Left colon (tissue), 2 donors: ENCODE results near the gene PARPBP. TPM values are rescaled to one million over a fixed set of nuclear protein-coding genes. Genes with fewer than 3 reads are reported as not detected.
"Not testable (repeated sequence)": the region's sequence is repeated elsewhere in the genome, so short reads cannot be mapped to it uniquely, and the experiment has no call there.

Source experiments
- ATAC-seq: fragments of 200-7000 bp; cut with Tn5 transposase; one replicate; pipeline ENCODE4 v1.9.1; 2020; ENCODE audit warnings: mild to moderate bottlenecking, moderate library complexity
- DNase-seq, 2 donors: peaks; one replicate each; pipeline ENCODE4 v3.0.0-alpha.2; 2020
- intact Hi-C, 2 donors: fragments of 100-400 bp; cut with DNase I in 1 of 2; cut with micrococcal nuclease in 1 of 2; formaldehyde crosslinking; loops; one replicate each; pipeline versions ENCODE4 v1.11.2 to v1.14.0; 2022; cut with DNase I, micrococcal nuclease
- long read RNA-seq: library from polyadenylated mRNA; unstranded; transcript quantifications from one replicate; pipeline ENCODE4 v2.0.0, GENCODE V29; 2021
- total RNA-seq, 2 donors: library from RNA; stranded (reverse); fragmentation: NEBNext Ultra II Directional; extraction: Animal tissue kit (Norgen Biotek cat#: 25700); gene quantifications; one replicate each; pipeline ENCODE4 v1.2.1, GENCODE V29; 2021
- donor health status: DM: no; HTN: no; CAD: no.
- donor health status: DM: yes; HTN: yes; CAD: no.

The PARPBP gene
- total RNA-seq = 1 to 10 TPM; 3.1 to 7.3 TPM
- long read RNA-seq, transcript PARPBP-201 (11 exons, 3,014 nt) = major isoform, 5 of 12 reads
- long read RNA-seq, partial matches to known transcripts = 0 of 12 reads
- long read RNA-seq, other reads (novel, unspliced or antisense) = 4 of 12 reads

GRCh38 chr12:102119674-102120563 is at the start of gene PARPBP, which contains the start of gene NUP37:
PARPBP (plus strand) TSS chr12:102120183; CDS start chr12:102123889, 3,706 bp downstream.
NUP37 (minus strand) TSS chr12:102120114; CDS start chr12:102118518, 1,596 bp downstream.
- peak; percentile 99 for ATAC-seq
- intact Hi-C loops = no loop called here
- DNase-seq = peak; percentile 86 to 93

DNA sequence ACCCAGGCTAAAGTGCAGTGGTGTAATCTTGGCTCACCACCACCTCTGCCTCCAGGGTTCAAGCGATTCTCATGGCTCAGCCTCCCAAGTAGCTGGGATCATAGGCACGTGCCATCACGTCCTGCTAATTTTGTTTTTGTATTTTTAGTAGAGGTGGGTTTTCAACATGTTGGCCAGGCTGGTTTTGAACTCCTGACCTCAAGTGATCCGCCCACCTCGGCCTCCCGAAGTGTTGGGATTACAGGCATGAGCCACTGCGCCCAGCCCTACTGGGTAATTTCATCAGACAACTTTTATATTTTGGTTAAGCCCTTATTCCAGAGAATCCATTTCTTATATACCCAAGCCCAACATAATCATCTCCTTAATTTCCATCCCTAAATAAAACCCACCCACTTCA is 47.9 kb upstream of the PARPBP start:
- DNase-seq, ATAC-seq, intact Hi-C loops: not testable (repeated sequence)

DNA sequence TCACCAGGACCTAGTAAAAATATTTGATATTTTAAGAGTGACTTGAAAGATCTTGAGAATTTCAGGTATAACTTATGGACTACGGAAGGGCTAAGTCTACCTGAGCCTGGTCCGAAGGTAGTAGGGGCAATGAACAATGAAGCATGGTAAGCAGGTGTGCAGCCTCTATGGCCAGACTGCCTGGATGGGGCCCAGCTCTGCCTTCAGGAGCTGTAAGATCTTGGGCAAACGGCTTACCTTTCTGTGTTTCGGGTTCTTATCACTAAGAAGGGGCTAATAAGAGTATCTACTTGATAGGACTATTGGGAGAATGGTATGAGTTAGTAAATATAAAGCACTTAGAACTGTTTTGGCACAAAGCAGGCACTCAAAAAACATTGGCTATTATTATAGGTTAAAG is 39.1 kb upstream of the PARPBP start:
- intact Hi-C loops = no loop called here
- no peak for ATAC-seq

GRCh38 chr12:102089228-102089835 is 30.7 kb upstream of the PARPBP start:
- DNase-seq, intact Hi-C loops, ATAC-seq: not testable (repeated sequence)

More for the DNA sequence above, 39.1 kb upstream of the PARPBP start:
- DNase-seq = no peak

DNA sequence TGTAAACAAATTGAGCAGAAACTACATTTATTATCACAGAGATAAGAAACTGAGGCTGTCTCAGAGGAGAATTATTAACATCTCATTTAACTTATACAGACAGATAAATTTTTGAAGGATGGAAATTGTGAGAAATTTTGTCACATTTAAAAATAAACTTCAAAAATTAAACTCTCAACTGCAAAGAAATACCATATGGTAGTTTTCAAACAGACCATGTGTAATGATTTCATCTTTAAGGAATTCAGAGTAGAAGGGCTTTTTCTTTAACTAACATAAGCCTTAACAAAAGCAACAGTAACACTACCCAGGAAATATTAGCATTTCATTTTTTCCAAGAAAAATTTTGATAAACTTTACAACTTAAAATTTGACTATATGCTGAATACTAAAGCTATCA is 26.7 kb upstream of the PARPBP start:
- intact Hi-C loops = no loop called here
- DNase-seq (no peak), ATAC-seq (no peak)

GRCh38 chr12:102095677-102096263 is 24.2 kb upstream of the PARPBP start:
- intact Hi-C loops = no loop called here
- DNase-seq (no peak), ATAC-seq (peak; percentile 62)

GRCh38 chr12:102096855-102097254 is 23.1 kb upstream of the PARPBP start:
- intact Hi-C loops = no loop called here
- no peak for ATAC-seq
- DNase-seq = no peak

DNA sequence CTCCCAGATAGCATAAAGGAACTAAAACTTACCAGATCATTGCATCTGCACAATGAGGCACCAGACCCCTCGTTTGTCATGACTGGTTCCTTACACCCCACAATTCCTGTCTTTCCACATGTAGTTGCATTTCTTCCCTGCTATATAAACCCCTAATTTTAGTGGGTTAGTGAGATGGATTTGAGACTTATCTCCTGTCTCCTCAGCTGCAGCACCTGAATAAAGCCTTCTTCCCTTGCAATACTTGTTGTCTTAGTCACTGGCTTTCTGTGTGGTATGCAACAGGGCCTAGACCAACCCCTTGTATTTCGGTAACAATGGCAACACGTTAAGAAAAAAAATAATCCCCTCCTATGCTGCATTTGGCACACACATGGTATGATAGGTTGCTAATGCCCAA is 13.1 kb upstream of the PARPBP start:
- ATAC-seq = no peak
- DNase-seq = no peak
- intact Hi-C loops = no loop called here

DNA sequence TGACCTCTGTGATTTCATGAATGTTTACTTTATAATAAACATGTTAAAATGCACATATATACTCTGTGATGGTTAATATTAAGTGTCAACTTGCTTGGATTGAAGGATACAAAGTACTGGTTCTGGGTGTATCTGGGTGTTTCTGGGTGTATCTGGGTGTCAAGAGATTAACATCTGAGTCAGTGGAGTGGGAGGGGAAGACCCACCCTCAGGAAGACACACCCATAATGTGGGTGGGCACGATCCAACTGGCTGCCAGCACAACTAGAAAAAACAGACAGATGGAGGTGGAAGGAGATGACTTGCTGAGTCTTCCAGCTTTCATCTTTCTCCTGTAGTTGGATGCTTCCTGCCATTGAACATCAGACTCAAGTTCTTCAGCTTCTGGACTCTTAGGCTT is 12.0 kb upstream of the PARPBP start:
- no peak for ATAC-seq
- intact Hi-C loops = no loop called here

DNA sequence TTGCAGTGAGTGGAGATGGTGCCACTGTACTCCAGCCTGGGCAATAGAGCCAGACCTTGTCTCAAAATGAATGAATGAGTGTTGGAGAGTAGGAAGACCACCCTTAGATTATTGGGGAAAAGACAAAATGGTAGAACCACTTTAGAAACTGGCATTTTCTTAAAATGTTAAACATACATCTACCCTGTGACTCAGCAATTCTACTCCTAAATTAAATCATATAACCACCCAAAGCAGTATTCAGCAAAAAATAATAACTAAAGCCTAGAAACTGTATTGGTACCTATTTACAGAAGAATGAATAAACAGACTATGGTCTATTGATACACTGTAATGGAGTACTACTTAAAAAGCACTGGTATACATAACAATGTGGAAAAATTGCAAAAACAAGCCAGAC is 9.2 kb upstream of the PARPBP start:
- intact Hi-C loops = no loop called here
- ATAC-seq (no peak), DNase-seq (no peak)

More for the DNA sequence above, 12.0 kb upstream of the PARPBP start:
- DNase-seq = no peak

DNA sequence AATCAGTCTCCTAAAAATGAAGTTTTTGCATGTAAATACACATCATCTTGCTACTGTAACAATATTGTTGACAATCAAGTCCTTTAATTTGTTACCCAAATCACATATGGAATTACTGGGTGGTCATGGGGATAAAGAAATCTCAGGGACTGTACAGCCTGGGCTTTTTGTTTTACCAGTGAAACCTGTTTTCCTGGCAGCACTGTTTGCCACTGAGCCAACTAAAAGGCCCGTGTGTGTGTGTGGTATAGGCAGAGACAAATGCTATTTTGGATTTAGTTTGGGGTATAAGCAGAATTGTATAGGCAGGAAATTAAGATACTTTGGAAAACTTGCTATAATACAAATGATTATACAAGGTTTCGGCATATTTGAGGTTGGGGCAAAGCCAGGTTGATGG is 5.8 kb upstream of the PARPBP start:
- DNase-seq = no peak
- ATAC-seq = no peak
- intact Hi-C loops = no loop called here

DNA sequence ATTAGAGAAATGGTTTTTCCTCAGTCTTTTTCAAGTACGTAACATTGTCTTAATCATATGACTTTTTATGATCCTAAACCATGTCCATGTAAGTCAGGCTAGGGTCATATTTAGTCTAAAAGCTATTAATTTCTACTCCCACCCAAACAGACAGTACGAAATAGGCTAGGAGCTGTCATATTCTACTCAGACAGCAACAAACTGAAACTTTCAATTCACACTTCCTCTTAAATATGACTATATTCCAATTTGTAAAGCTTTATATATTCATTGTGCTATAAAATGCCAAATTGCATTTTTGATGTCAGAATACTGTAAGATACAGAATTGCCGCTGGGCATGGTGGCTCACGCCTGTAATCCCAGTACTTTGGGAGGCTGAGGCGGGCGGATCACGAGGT is 3.6 kb upstream of the PARPBP start:
- intact Hi-C loops = no loop called here
- ATAC-seq = no peak
- DNase-seq = no peak

DNA sequence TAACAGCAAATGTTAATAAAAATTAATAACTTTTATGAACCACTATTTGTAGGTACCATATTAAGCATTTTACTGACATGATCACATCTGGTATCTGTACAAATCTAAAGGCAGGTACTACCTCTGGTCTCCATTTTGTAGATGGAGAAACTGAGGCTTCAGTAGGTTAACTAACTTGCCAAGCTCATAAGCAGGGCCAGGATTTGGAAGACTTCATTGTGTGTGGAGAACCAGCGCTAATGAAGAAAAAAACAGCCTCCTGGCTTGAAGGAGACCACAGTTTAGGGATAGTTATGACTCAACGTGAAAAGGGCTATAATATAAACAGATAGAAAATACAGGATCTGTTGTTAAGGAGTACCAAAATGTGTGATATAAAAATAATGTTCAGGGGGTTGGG is 1.1 kb upstream of the PARPBP start:
- no peak for ATAC-seq
- intact Hi-C loops = no loop called here
- DNase-seq = no peak

- ATAC-seq (peak; percentile 7), DNase-seq (no peak)
- intact Hi-C loops = no loop called here
These were observed 536 bp downstream of the PARPBP start for GRCh38 chr12:102120564-102120873.

- DNase-seq (peak; percentile 16 to 25), ATAC-seq (peak; percentile 52)
- intact Hi-C loops = no loop called here
These were observed 903 bp downstream of the PARPBP start for GRCh38 chr12:102120886-102121285.

- ATAC-seq, intact Hi-C loops, DNase-seq: not testable (repeated sequence)
These were observed 1.3 kb downstream of the PARPBP start for GRCh38 chr12:102121328-102121727.

GRCh38 chr12:102130720-102131119 is 10.7 kb downstream of the PARPBP start:
- DNase-seq, ATAC-seq, intact Hi-C loops: not testable (repeated sequence)

- intact Hi-C loops, DNase-seq, ATAC-seq: not testable (repeated sequence)
These were observed 11.5 kb downstream of the PARPBP start for GRCh38 chr12:102131442-102131841.

GRCh38 chr12:102137619-102138018 is 17.6 kb downstream of the PARPBP start:
- intact Hi-C loops, ATAC-seq, DNase-seq: not testable (repeated sequence)
